HG03135 (cell line): ENCODE data around the gene PLSCR3.

Source experiments
- ATAC-seq: cut with Tn5 transposase; IDR thresholded peaks from one replicate; pipeline ENCODE4 v1.9.1; 2021; ENCODE audit warnings: mild to moderate bottlenecking, moderate library complexity; ENCODE audit not compliant: unreplicated experiment

PLSCR3 gene

GRCh38 chr17:7351665-7352502 is 42.4 kb downstream of the PLSCR3 start, which contains the start of gene KCTD11:
Gene KCTD11, plus strand, starts transcription at chr17:7352162.
- peak; percentile 65 for ATAC-seq

GRCh38 chr17:7348478-7349242 is 45.7 kb downstream of the PLSCR3 start:
- no peak for ATAC-seq

- no peak for ATAC-seq
Observed at GRCh38 chr17:7347630-7348477, 46.5 kb downstream of the PLSCR3 start.

GRCh38 chr17:7346761-7347614 is 47.3 kb downstream of the PLSCR3 start:
- no peak for ATAC-seq

- ATAC-seq: no peak
Observed at GRCh38 chr17:7343250-7343649, 51.1 kb downstream of the PLSCR3 start.

- no peak for ATAC-seq
Observed at GRCh38 chr17:7341842-7342241, 52.5 kb downstream of the PLSCR3 start.

GRCh38 chr17:7340179-7340578 is 54.1 kb downstream of the PLSCR3 start:
- ATAC-seq: no peak
